Stimulated activated CD4-positive, alpha-beta T cell treated with anti-CD3 and anti-CD28 coated beads, Interleukin-4, amount 100 ng/mL, for 1 hour (primary cell): Measurements from ENCODE around the gene GPR52.
"Not testable (repeated sequence)": the region's sequence is repeated elsewhere in the genome, so short reads cannot be mapped to it uniquely, and the experiment has no call there.

ENCODE experiments used
- DNase-seq: peaks from one replicate; pipeline ENCODE4 v3.0.0-alpha.2; 2020

The GPR52 gene

GRCh38 chr1:174447866-174448530 lies at the start of gene GPR52:
TSS of gene GPR52 (plus strand) at chr1:174447964. CDS start at chr1:174448112, 148 bp downstream.
- DNase-seq, result no peak

DNA sequence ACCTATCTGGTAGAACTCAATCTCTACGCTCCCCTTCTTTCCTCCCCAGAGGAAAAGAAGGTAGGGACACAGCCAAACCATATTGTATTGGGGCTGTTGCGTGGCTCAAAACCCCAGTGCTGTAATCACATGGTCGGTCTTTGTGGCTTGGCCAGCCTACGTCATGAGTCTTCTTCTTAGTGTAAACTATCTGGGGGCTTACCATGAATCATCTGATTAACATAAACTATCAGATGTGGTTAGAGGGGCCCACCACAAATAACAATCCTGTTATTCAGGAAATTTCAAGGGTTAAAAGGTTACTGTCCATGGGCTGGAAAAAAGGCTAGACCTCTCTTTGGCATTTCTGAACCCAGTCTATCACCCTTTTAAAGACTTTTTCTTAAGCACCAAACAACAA lies 49.5 kb upstream of the GPR52 start:
- no peak for DNase-seq

DNA sequence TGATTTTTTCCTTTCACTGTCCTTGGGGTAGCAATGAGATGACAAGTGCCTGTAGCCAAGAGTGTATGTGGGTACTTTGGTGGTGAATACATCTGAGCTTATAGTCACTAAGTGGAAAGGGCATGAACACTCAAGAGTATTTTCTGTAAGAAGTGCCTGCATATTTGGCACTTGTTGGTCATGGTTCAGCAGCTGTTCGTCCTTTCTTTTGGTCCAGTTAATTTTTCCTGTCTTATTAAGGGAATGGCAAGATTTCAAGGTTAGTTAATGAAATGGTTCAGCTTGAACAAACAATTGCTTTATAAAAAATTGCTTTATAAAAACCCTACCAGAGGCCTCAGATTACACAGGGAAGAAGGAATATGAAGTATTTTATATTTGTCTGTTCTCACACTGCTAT lies 48.6 kb upstream of the GPR52 start:
- no peak for DNase-seq

- DNase-seq, result no peak
Observed at GRCh38 chr1:174401075-174401474, 46.7 kb upstream of the GPR52 start.

DNA sequence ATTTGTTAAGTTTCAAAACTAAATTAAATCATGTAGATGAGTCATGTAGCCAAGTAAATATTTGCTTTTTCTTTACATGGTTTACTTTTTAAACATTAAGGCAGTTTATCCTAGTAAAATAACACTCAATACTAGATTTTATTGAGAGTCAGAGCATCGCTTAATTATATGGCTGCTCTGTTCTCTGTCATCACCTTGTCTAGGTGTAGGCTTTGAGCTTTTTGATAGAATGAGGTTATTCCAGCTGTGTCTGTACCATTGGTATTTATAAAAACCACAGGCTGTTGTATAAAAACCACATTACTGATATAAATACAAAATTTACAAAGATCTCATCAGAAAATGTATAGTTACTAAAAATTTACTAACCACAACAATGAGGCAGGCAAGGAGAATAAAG lies 42.5 kb upstream of the GPR52 start:
- DNase-seq, result no peak

DNA sequence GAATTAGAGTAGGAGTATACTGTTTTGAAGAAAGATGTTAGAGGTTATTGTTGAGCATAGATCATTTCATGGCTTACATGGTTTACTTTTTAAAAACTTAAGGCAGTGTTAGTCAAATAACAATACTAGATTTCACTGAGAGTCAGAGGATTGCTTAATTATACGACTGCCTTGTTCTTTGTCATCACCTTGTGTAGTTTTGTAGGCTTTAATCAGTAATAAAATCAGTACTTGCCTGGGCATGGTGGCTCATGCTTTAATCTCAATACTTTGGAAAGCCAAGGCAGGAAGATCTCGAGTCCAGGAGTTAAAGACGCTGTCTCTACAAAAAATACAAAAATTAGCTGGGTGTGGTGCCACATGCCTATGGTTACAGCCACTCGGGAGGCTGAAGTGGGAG lies 41.3 kb upstream of the GPR52 start:
- DNase-seq, result no peak

DNA sequence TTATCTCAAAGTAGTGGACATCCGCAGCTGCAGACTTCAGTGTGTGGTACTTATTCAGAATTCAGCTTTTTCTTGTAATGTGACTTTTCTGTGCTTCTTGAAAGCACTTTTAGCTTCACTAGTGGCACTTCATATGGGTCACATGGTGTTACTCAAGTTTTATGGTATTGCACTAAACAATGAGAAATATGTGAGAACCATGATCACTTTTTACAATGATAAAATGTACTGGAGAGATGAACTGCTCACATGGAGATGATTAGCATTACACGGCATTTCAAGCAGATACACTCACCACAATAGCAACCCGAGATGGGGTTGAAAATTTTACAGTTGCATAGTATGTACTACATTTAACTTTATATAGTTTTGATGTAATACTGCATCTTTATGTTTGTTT lies 40.1 kb upstream of the GPR52 start:
- no peak for DNase-seq

DNA sequence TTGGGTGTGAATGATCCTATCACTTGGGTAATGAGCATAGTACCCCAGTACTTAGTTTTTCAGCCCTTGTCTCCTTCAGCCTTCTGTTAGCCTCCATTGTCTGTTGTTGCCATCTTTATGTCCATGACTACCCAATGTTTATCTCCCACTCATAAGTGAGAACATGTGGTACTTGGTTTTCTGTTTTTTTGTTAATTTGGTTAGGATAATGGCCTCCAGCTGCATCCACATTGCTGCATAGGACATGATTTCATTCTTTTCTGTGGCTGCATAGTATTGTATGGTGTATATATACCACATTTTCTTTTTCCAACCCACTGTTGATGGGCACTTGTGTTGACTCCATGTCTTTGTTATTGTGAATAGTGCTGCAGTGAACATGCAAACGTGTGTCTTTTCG lies 39.6 kb upstream of the GPR52 start:
- DNase-seq, result no peak

DNA sequence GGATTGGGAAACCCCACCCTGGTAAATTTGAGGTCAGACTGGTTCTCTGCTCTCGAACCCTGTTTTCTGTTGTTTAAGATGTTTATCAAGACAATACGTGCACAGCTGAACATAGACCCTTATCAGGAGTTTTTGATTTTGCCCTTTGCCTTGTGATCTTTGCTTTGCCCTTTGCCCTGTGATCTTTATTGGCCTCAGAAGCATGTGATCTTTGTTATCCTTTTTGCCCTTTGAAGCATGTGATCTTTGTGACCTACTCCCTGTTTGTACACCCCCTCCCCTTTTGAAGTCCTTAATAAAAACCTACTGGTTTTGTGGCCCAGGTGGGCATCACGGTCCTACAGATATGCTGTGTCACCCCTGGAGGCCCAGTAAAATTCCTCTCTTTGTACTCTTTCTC lies 38.0 kb upstream of the GPR52 start:
- not testable (repeated sequence) for DNase-seq

- no peak for DNase-seq
Observed at GRCh38 chr1:174413632-174414031, 34.1 kb upstream of the GPR52 start.

- no peak for DNase-seq
Observed at GRCh38 chr1:174414203-174414602, 33.6 kb upstream of the GPR52 start.

DNA sequence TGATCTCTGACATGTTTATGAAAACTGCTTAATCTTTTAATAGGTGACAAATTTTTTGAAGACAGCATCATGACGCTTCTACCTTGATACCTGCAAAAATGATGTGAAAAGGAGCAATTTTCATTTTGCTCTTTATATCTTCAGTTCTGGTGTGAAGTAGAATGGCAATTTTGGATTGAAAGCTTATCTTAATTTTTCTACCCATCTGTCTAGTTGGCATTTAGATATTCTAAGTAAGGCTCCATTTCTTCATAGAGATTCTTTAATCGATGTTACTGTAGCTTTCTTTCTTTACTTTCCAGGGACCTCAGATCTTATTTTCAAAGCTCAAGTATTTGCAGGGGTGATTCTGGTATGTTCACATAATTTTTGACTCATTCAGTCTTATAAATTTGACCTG lies 32.3 kb upstream of the GPR52 start:
- no peak for DNase-seq

- no peak for DNase-seq
Observed at GRCh38 chr1:174417921-174418320, 29.8 kb upstream of the GPR52 start.

DNA sequence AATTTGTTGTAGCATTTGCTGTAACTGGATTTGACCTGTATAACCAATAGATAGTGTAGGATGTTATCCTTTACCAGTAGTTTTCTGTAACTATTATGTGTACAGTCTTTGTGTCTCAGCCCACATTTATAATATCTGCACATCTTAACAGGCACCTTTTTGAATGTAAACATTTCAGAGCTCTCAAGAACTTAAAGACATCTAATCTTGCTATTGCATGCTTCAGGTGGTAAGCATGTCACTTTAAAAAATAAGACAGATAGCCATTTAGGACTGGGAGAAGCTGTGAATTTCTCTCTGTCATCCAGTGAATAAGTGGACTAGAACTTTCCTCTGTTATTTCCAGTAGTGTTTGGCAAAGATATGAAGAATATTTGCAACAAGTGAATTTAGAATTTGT lies 22.6 kb upstream of the GPR52 start:
- DNase-seq, result no peak

- no peak for DNase-seq
Observed at GRCh38 chr1:174426153-174426552, 21.6 kb upstream of the GPR52 start.

GRCh38 chr1:174428033-174428432 lies 19.7 kb upstream of the GPR52 start:
- DNase-seq, result no peak

GRCh38 chr1:174428739-174429138 lies 19.0 kb upstream of the GPR52 start:
- DNase-seq, result no peak

- DNase-seq, result no peak
Observed at GRCh38 chr1:174433451-174433850, 14.3 kb upstream of the GPR52 start.

GRCh38 chr1:174445351-174445750 lies 2.4 kb upstream of the GPR52 start:
- no peak for DNase-seq

DNA sequence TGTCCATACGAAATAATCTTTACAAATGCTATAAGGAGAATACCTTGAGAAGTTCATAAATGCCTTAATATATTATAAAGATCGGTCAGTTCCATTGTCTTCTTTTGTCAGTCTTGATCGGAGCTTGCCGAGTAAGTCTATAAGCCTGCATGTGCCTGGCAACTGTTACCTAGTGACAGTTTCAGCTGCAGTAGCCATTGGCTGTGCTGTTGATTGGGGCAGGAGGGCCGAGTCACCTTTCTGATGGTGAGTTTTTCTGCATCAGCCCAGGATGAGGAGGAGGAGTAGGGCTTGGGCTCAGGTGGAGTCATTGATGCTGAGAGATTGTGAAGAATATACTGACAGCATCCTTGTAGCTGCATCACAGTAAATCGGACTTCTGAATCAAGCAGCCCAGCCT lies 1.9 kb upstream of the GPR52 start:
- DNase-seq, result no peak

GRCh38 chr1:174448531-174448883 lies 743 bp downstream of the GPR52 start:
- no peak for DNase-seq

DNA sequence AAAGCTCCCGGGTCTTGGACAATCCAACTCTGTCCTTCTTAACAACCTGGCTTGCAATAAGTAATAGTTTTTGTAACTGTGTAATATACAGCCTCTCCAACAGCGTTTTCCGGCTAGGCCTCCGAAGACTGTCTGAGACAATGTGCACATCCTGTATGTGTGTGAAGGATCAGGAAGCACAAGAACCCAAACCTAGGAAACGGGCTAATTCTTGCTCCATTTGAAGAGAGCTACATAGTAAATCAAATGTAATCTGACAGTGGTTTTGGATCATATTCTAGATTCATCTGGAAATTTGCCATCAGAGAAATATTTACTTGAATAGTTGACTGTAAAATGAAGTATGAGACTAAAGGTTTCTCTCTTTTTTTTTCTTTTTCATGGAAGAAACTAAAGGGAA lies 1.2 kb downstream of the GPR52 start:
- no peak for DNase-seq

DNA sequence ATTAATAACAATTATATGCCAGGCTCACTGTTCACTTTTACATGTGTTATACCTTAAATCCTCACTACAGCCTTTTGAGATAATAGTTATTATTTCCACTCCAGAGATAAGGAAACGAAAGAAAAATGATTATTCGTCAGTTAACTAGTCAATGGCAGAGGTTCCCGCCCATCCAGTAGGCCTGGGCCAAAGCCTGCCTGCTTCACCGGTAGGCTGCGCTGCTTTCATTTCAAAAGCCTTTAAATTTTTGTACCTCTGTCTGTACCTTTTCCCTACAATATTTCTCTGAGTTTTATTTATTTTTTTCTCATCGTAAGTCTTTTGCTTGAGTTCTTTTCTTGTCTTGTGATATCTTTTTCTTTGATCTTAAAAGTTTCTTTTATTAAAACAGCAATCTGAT lies 3.6 kb downstream of the GPR52 start:
- DNase-seq, result no peak

DNA sequence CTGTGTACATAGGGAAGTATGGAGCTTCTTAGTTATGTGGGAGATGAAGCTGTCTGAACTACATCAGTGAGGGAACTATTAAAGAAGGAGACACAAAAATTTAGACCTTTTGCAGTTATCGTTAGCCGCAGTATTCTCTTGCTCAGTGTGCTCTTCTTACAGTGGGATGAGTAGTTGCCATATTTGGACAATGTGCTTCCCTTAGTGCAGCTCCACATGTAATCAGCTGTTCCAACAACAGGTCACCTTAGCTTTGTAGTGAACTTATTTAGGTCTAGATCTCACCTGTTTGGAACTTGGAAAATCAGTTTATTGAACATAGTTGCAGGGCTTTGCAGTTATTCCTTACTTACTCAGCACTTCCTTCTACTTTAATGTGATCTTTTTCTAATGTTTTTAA lies 18.1 kb downstream of the GPR52 start:
- DNase-seq, result no peak

DNA sequence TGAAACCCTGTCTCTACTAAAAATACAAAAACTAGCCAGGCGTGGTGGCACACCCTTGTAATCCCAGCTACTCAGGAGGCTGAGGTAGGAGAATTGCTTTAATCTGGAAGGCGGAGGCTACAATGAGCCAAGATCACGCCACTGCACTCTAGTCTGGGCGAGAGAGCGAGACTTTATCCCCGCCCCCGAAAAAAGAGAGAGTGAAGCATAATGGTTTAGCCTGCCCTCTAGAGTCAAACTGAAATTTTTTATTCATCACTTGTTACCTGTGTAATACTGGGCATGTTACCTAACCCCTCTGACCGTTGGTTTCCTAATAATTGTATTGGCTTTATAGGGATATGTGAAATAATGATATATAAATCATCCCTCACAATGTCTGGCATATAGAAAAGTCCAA lies 18.8 kb downstream of the GPR52 start:
- no peak for DNase-seq

DNA sequence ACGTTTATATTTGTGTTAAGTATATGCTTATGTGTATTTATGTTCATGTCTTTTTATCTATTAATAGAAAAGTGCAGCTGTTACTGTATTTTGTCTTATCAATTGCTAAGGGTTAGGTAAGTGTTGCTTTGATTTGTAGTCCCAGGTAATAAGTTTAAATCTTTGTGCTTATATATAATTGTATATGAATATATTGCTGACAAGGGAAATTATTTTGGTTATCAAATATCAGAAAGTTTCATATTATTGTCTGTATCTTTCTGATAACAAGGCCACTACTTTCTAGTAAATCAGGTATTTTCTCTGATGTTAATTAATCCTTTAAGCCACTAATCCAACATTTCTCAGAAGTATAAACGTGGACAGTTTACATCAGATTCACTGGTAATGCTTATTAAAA lies 21.3 kb downstream of the GPR52 start:
- DNase-seq, result no peak
